NB4 (cell line): ENCODE data around the gene TBC1D22A.
A peak's percentile ranks its signal among the peaks of the same experiment; 100 is the strongest.

Experiments
- DNase-seq: peaks from one replicate; pipeline ENCODE4 v3.0.0; 2010; ENCODE audit warnings: low read depth
- H3K4me3 ChIP-seq: one replicate; pipeline ENCODE4 v1.5.1; 2011; ENCODE audit warnings: mild to moderate bottlenecking, low read depth, low read length, moderate library complexity
- MYC ChIP-seq: IDR thresholded peaks from 2 replicates; pipeline ENCODE4 v1.6.1; 2011; ENCODE audit warnings: low read depth, low read length
- POLR2A ChIP-seq: IDR thresholded peaks from 2 replicates; pipeline ENCODE4 v1.6.1; 2011; ENCODE audit warnings: mild to moderate bottlenecking; ENCODE audit not compliant: insufficient read length; ENCODE audit errors: extremely low read depth
- TF ChIP-seq, protein P1 (sequence below): IDR thresholded peaks from one replicate; pipeline ENCODE4 v1.5.1; 2012; ENCODE audit warnings: low read depth, low read length
- TF ChIP-seq, protein P2 (sequence below): IDR thresholded peaks from 2 replicates; pipeline ENCODE4 v1.6.1; 2011; ENCODE audit warnings: low read depth, low read length

TBC1D22A gene

GRCh38 chr22:46754110-46754799 is 8.2 kb upstream of the TBC1D22A start:
- TF ChIP-seq, protein P1, sequence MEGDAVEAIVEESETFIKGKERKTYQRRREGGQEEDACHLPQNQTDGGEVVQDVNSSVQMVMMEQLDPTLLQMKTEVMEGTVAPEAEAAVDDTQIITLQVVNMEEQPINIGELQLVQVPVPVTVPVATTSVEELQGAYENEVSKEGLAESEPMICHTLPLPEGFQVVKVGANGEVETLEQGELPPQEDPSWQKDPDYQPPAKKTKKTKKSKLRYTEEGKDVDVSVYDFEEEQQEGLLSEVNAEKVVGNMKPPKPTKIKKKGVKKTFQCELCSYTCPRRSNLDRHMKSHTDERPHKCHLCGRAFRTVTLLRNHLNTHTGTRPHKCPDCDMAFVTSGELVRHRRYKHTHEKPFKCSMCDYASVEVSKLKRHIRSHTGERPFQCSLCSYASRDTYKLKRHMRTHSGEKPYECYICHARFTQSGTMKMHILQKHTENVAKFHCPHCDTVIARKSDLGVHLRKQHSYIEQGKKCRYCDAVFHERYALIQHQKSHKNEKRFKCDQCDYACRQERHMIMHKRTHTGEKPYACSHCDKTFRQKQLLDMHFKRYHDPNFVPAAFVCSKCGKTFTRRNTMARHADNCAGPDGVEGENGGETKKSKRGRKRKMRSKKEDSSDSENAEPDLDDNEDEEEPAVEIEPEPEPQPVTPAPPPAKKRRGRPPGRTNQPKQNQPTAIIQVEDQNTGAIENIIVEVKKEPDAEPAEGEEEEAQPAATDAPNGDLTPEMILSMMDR, result no peak
- TF ChIP-seq, protein P2, sequence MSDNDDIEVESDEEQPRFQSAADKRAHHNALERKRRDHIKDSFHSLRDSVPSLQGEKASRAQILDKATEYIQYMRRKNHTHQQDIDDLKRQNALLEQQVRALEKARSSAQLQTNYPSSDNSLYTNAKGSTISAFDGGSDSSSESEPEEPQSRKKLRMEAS, result peak; percentile 77
- DNase-seq, result peak; percentile 85
- H3K4me3 ChIP-seq, result no peak overlapping the region

DNA sequence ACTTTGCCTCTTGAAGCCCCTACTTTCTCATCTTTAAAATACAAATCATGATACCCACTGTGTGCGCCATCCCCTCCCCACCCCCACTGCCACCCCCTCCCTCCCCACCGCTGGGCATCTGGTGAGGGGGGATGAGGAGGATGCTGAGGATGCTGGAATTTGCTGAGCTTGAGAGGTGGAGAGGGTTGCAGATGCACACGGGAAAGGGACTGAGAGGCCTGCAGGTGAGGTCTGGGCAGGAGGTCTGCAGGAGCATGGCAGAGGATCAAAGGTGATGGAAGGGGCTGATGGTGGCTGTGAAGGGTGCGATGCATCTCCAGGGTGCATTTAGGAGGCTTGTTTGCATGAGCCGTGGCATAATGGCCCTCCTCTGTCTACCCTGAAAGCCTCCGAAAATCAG is 7.6 kb upstream of the TBC1D22A start:
- TF ChIP-seq POLR2A, result no peak
- TF ChIP-seq, protein P2, result no peak
- TF ChIP-seq, protein P1, result no peak
- TF ChIP-seq MYC, result no peak
- no peak overlapping the region for H3K4me3 ChIP-seq
- no peak for DNase-seq

- TF ChIP-seq, protein P1, result no peak
- no peak for TF ChIP-seq MYC
- TF ChIP-seq, protein P2, result no peak
- TF ChIP-seq POLR2A, result no peak
Observed at GRCh38 chr22:46755525-46755924, 6.9 kb upstream of the TBC1D22A start.

GRCh38 chr22:46756097-46756496 is 6.4 kb upstream of the TBC1D22A start:
- no peak overlapping the region for H3K4me3 ChIP-seq
- DNase-seq, result no peak
- TF ChIP-seq MYC, result no peak
- TF ChIP-seq, protein P2, result no peak
- TF ChIP-seq, protein P1, result no peak
- no peak for TF ChIP-seq POLR2A

More at GRCh38 chr22:46755525-46755924, 6.9 kb upstream of the TBC1D22A start:
- no peak for DNase-seq
- H3K4me3 ChIP-seq, result no peak overlapping the region

- no peak for TF ChIP-seq POLR2A
- TF ChIP-seq, protein P1, result no peak
- TF ChIP-seq MYC, result no peak
- TF ChIP-seq, protein P2, result no peak
- no peak for DNase-seq
- H3K4me3 ChIP-seq, result no peak overlapping the region
Observed at GRCh38 chr22:46757104-46757503, 5.3 kb upstream of the TBC1D22A start.

GRCh38 chr22:46758121-46758520 is 4.3 kb upstream of the TBC1D22A start:
- TF ChIP-seq, protein P1, result no peak
- TF ChIP-seq POLR2A (no peak), MYC (no peak)
- TF ChIP-seq, protein P2, result no peak
- peak; percentile 36 for DNase-seq
- no peak overlapping the region for H3K4me3 ChIP-seq
